ENCODE measurements around the gene SNTG2. TPM values are rescaled to one million over a fixed set of nuclear protein-coding genes. Genes with fewer than 3 reads are reported as not detected.

The SNTG2 gene
- total RNA-seq, 4 donors from 2014 or later, result 1.9 to 14.0 (median 6.7) TPM

- TF ChIP-seq CTCF (IDR thresholded peaks at IDR 0.05), result no peak
- ATAC-seq (ENCODE audit: low FRiP score) (no peak), DNase-seq (ENCODE audit: low spot score) (no peak)
Observed at GRCh38 chr2:1321321-1321720, 370.7 kb downstream of the SNTG2 start.

GRCh38 chr2:1324884-1325283 is 374.2 kb downstream of the SNTG2 start:
- no peak for DNase-seq (ENCODE audit: low spot score)

GRCh38 chr2:1328684-1329083 is 378.0 kb downstream of the SNTG2 start:
- no peak for ATAC-seq (ENCODE audit: low FRiP score)
- DNase-seq (ENCODE audit: low spot score), result no peak
- TF ChIP-seq CTCF (IDR thresholded peaks at IDR 0.05), result no peak

More at GRCh38 chr2:1324884-1325283, 374.2 kb downstream of the SNTG2 start:
- no peak for TF ChIP-seq CTCF (IDR thresholded peaks at IDR 0.05)
- no peak for ATAC-seq (ENCODE audit: low FRiP score)

GRCh38 chr2:1339388-1340140 is 388.9 kb downstream of the SNTG2 start:
- ATAC-seq (ENCODE audit: low FRiP score) (no peak), DNase-seq (ENCODE audit: low spot score) (no peak)
- TF ChIP-seq CTCF (IDR thresholded peaks at IDR 0.05), result no peak

- ATAC-seq (ENCODE audit: low FRiP score) (no peak), DNase-seq (ENCODE audit: low spot score) (no peak)
- no peak for TF ChIP-seq CTCF (IDR thresholded peaks at IDR 0.05)
Observed at GRCh38 chr2:1340141-1340512, 389.5 kb downstream of the SNTG2 start.

- ATAC-seq (ENCODE audit: low FRiP score) (no peak), DNase-seq (ENCODE audit: low spot score) (no peak)
- no peak for TF ChIP-seq CTCF (IDR thresholded peaks at IDR 0.05)
Observed at GRCh38 chr2:1341404-1342120, 390.9 kb downstream of the SNTG2 start.

GRCh38 chr2:1348789-1349188 is 398.1 kb downstream of the SNTG2 start:
- DNase-seq (ENCODE audit: low spot score), result no peak
- ATAC-seq (ENCODE audit: low FRiP score), result no peak
- no peak for TF ChIP-seq CTCF (IDR thresholded peaks at IDR 0.05)

All from omental fat pad (tissue), 4 donors.